ENCODE results near the gene NEK4. TPM values are rescaled to one million over a fixed set of nuclear protein-coding genes. Genes with fewer than 3 reads are reported as not detected.

NEK4 gene
- total RNA-seq, 1 donor from 2014 or later = 15.1 TPM

GRCh38 chr3:52705688-52706686 lies 64.8 kb downstream of the NEK4 start, which contains the start of the genes GLT8D1 and SPCS1:
Gene GLT8D1, minus strand, starts transcription at chr3:52705791. Its CDS starts 5,331 bp downstream, at chr3:52700460.
Gene SPCS1, plus strand, starts transcription at chr3:52706106. Its CDS starts 141 bp downstream, at chr3:52706247.
- peak within 1 kb of the TSS; percentile 97 for H3K4me3 Mint-ChIP-seq (ENCODE audit: unreplicated experiment)
- peaks cover 20% of the 10 kb centered on the region for H3K4me1 Mint-ChIP-seq (ENCODE audit: low read depth, unreplicated experiment)
- FAIRE-seq (no peak), DNase-seq (ENCODE audit: low read depth) (peak; percentile 71)
- H3K27me3 Mint-ChIP-seq (ENCODE audit: low read depth, unreplicated experiment) = no peaks in the 10 kb centered on the region
- Histone ChIP-seq H3K27ac (ENCODE audit: low read depth, low read length) (peak within 1 kb of the TSS; percentile 90), H3K4me3 (ENCODE audit: insufficient read depth, low read depth, low read length) (peak within 1 kb of the TSS; percentile 86), H3K36me3 (ENCODE audit: insufficient read depth, low read length) (peaks cover 20% of the 10 kb centered on the region), H4K20me1 (ENCODE audit: insufficient read depth, low read length) (peaks cover 16% of the 10 kb centered on the region), H3K9ac (ENCODE audit: low read length) (peak within 1 kb of the TSS; percentile 99), H3K4me2 (ENCODE audit: low read length) (peak within 1 kb of the TSS; percentile 100), H3K4me1 (ENCODE audit: insufficient read depth, low read length) (peaks cover 24% of the 10 kb centered on the region), H3K9me3 (ENCODE audit: insufficient read depth, low read depth, low read length) (no peaks in the 10 kb centered on the region), H2AFZ (ENCODE audit: low read depth, low read length) (peak within 1 kb of the TSS; percentile 99), H3K79me2 (ENCODE audit: insufficient read depth, low read length) (peaks cover 73% of the 10 kb centered on the region), H3K27me3 (ENCODE audit: insufficient read depth, low read length) (no peaks in the 10 kb centered on the region)
- H3K36me3 Mint-ChIP-seq (ENCODE audit: low read depth, unreplicated experiment) = peaks cover 6% of the 10 kb centered on the region
- no peak for TF ChIP-seq CTCF (IDR thresholded peaks at IDR 0.05; ENCODE audit: insufficient read depth, low read depth, low read length)
- TF ChIP-seq EZH2 (IDR thresholded peaks at IDR 0.05; ENCODE audit: insufficient read depth, low read length) = no peak
- peak within 1 kb of the TSS; percentile 92 for H3K27ac Mint-ChIP-seq (ENCODE audit: unreplicated experiment)
- H3K9me3 Mint-ChIP-seq (ENCODE audit: unreplicated experiment) = no peaks in the 10 kb centered on the region

GRCh38 chr3:52705438-52705687 lies 65.4 kb downstream of the NEK4 start:
- Mint-ChIP-seq H3K27ac (ENCODE audit: unreplicated experiment) (peak overlapping the region; percentile 91), H3K9me3 (ENCODE audit: unreplicated experiment) (no peaks in the 10 kb centered on the region), H3K27me3 (ENCODE audit: low read depth, unreplicated experiment) (no peaks in the 10 kb centered on the region), H3K4me3 (ENCODE audit: unreplicated experiment) (peak overlapping the region; percentile 97), H3K36me3 (ENCODE audit: low read depth, unreplicated experiment) (peaks cover 6% of the 10 kb centered on the region), H3K4me1 (ENCODE audit: low read depth, unreplicated experiment) (peaks cover 20% of the 10 kb centered on the region)
- Histone ChIP-seq H3K79me2 (ENCODE audit: insufficient read depth, low read length) (peaks cover 80% of the 10 kb centered on the region), H3K9ac (ENCODE audit: low read length) (peak overlapping the region; percentile 99), H3K4me2 (ENCODE audit: low read length) (peak overlapping the region; percentile 100), H3K27me3 (ENCODE audit: insufficient read depth, low read length) (no peaks in the 10 kb centered on the region), H3K27ac (ENCODE audit: low read depth, low read length) (peak overlapping the region; percentile 90), H3K4me3 (ENCODE audit: insufficient read depth, low read depth, low read length) (peak overlapping the region; percentile 86), H3K9me3 (ENCODE audit: insufficient read depth, low read depth, low read length) (no peaks in the 10 kb centered on the region), H3K36me3 (ENCODE audit: insufficient read depth, low read length) (peaks cover 20% of the 10 kb centered on the region), H4K20me1 (ENCODE audit: insufficient read depth, low read length) (peaks cover 16% of the 10 kb centered on the region), H3K4me1 (ENCODE audit: insufficient read depth, low read length) (peaks cover 24% of the 10 kb centered on the region), H2AFZ (ENCODE audit: low read depth, low read length) (peak overlapping the region; percentile 99)
- TF ChIP-seq CTCF (IDR thresholded peaks at IDR 0.05; ENCODE audit: insufficient read depth, low read depth, low read length) = no peak
- TF ChIP-seq EZH2 (IDR thresholded peaks at IDR 0.05; ENCODE audit: insufficient read depth, low read length) = no peak
- FAIRE-seq (no peak), DNase-seq (ENCODE audit: low read depth) (no peak)

Measured in astrocyte (in vitro differentiated cells and primary cell).